Naive B cell (primary cell): ENCODE results near the gene C14orf180. TPM values are rescaled to one million over a fixed set of nuclear protein-coding genes. Genes with fewer than 3 reads are reported as not detected.

Source experiments
- ATAC-seq, 2 donors: fragments of 150-1000 bp; cut with Tn5 transposase; 2 replicates each; pipeline ENCODE4 v1.10.0; 2021; ENCODE audit warnings: low read depth in 2 of 2, mild to moderate bottlenecking in 2 of 2, moderate library complexity in 2 of 2
- DNase-seq: peaks from one replicate; pipeline ENCODE4 v3.0.0; 2022
- H3K27ac Mint-ChIP-seq, 6 donors: one replicate each; pipeline ENCODE4 v1.8.0; 2020 to 2022; ENCODE audit warnings: mild to moderate bottlenecking in 6 of 6, mixed read lengths in 6 of 6, moderate library complexity in 5 of 6, inconsistent platforms in 2 of 6
- H3K27me3 Mint-ChIP-seq, 3 donors: one replicate each; pipeline ENCODE4 v1.8.0; 2021 to 2022; ENCODE audit warnings: mixed read lengths in 3 of 3, mild to moderate bottlenecking in 1 of 3
- H3K36me3 Mint-ChIP-seq, 2 donors: one replicate each; pipeline ENCODE4 v1.8.0; 2020 to 2022; ENCODE audit warnings: mixed read lengths in 2 of 2, inconsistent platforms in 1 of 2, mild to moderate bottlenecking in 1 of 2
- H3K4me1 Mint-ChIP-seq, 3 donors: one replicate each; pipeline ENCODE4 v1.8.0; 2020 to 2022; ENCODE audit warnings: mixed read lengths in 3 of 3, inconsistent platforms in 1 of 3, mild to moderate bottlenecking in 1 of 3, moderate library complexity in 1 of 3
- H3K4me3 Mint-ChIP-seq, 8 donors: one replicate each; pipeline ENCODE4 v1.8.0; 2020 to 2022; ENCODE audit warnings: mild to moderate bottlenecking in 8 of 8, mixed read lengths in 8 of 8, moderate library complexity in 8 of 8, inconsistent platforms in 2 of 8
- H3K9me3 Mint-ChIP-seq, 7 donors: one replicate each; pipeline ENCODE4 v1.8.0; 2020 to 2022; ENCODE audit warnings: mixed read lengths in 7 of 7, mild to moderate bottlenecking in 5 of 7, inconsistent platforms in 2 of 7, moderate library complexity in 1 of 7
- polyA plus RNA-seq, 6 donors: library from polyadenylated mRNA; unstranded; fragments of 300-500 nt; fragmentation: Illumina TruSeq; gene quantifications; one replicate each; pipeline ENCODE4 v1.2.3, GENCODE V29; 2021; ENCODE audit warnings: low read depth in 6 of 6

The C14orf180 gene
- polyA plus RNA-seq, 6 donors from 2014 or later: not detected

- Mint-ChIP-seq H3K27ac (no peak overlapping the region), H3K9me3 (no peaks in the 10 kb centered on the region), H3K27me3 (peaks cover 12 to 61% (median 52%) of the 10 kb centered on the region in 3 donors), H3K36me3 (no peaks in the 10 kb centered on the region), H3K4me1 (peaks cover 5 to 11% (median 5%) of the 10 kb centered on the region in 3 donors), H3K4me3 (no peak overlapping the region)
- ATAC-seq: no peak
- DNase-seq: no peak
Measured at GRCh38 chr14:104598910-104599273, 19.3 kb downstream of the C14orf180 start.

- H3K4me3 Mint-ChIP-seq: no peak overlapping the region
- peaks cover 7 to 17% (median 7%) of the 10 kb centered on the region in 3 donors for H3K4me1 Mint-ChIP-seq
- H3K36me3 Mint-ChIP-seq: no peaks in the 10 kb centered on the region
- ATAC-seq: no peak
- no peak for DNase-seq
- no peaks in the 10 kb centered on the region for H3K9me3 Mint-ChIP-seq
- peaks cover 12 to 66% (median 57%) of the 10 kb centered on the region in 3 donors for H3K27me3 Mint-ChIP-seq
- peak overlapping the region in 1 of 6 donors; percentile 60 for H3K27ac Mint-ChIP-seq
Measured at GRCh38 chr14:104599446-104599845, 19.9 kb downstream of the C14orf180 start.

- DNase-seq (no peak), ATAC-seq (no peak)
- Mint-ChIP-seq H3K27ac (no peak overlapping the region), H3K36me3 (no peaks in the 10 kb centered on the region), H3K4me1 (peaks cover 7 to 18% (median 9%) of the 10 kb centered on the region in 3 donors), H3K9me3 (no peaks in the 10 kb centered on the region), H3K27me3 (peaks cover 16 to 68% (median 65%) of the 10 kb centered on the region in 3 donors), H3K4me3 (no peak overlapping the region)
Measured at GRCh38 chr14:104600141-104600643, 20.6 kb downstream of the C14orf180 start.

- no peak for DNase-seq
- Mint-ChIP-seq H3K36me3 (no peaks in the 10 kb centered on the region), H3K27me3 (peaks cover 21 to 74% (median 71%) of the 10 kb centered on the region in 3 donors), H3K4me3 (no peak overlapping the region), H3K4me1 (peaks cover 7 to 18% (median 10%) of the 10 kb centered on the region in 3 donors), H3K9me3 (peaks cover 0 to 3% (median 0%) of the 10 kb centered on the region in 7 donors), H3K27ac (peak overlapping the region in 1 of 6 donors; percentile 19)
- no peak for ATAC-seq
Measured at GRCh38 chr14:104600805-104601204, 21.2 kb downstream of the C14orf180 start.

GRCh38 chr14:104601786-104602185 lies 22.2 kb downstream of the C14orf180 start:
- DNase-seq (no peak), ATAC-seq (no peak)
- no peaks in the 10 kb centered on the region for H3K36me3 Mint-ChIP-seq
- H3K9me3 Mint-ChIP-seq: peaks cover 0 to 5% (median 0%) of the 10 kb centered on the region in 7 donors
- H3K4me3 Mint-ChIP-seq: no peak overlapping the region
- peaks cover 7 to 18% (median 10%) of the 10 kb centered on the region in 3 donors for H3K4me1 Mint-ChIP-seq
- peaks cover 29 to 75% (median 71%) of the 10 kb centered on the region in 3 donors for H3K27me3 Mint-ChIP-seq
- no peak overlapping the region for H3K27ac Mint-ChIP-seq

GRCh38 chr14:104602315-104602932 lies 22.9 kb downstream of the C14orf180 start:
- Mint-ChIP-seq H3K9me3 (peaks cover 0 to 11% (median 1%) of the 10 kb centered on the region in 7 donors), H3K27me3 (peaks cover 36 to 80% (median 74%) of the 10 kb centered on the region in 3 donors), H3K36me3 (no peaks in the 10 kb centered on the region), H3K27ac (no peak overlapping the region), H3K4me3 (peak overlapping the region in 1 of 8 donors; percentile 63), H3K4me1 (peaks cover 7 to 18% (median 10%) of the 10 kb centered on the region in 3 donors)
- ATAC-seq (no peak), DNase-seq (no peak)

GRCh38 chr14:104602933-104603325 lies 23.4 kb downstream of the C14orf180 start:
- no peaks in the 10 kb centered on the region for H3K36me3 Mint-ChIP-seq
- peak overlapping the region in 1 of 8 donors; percentile 20 for H3K4me3 Mint-ChIP-seq
- peaks cover 0 to 13% (median 2%) of the 10 kb centered on the region in 7 donors for H3K9me3 Mint-ChIP-seq
- H3K27ac Mint-ChIP-seq: no peak overlapping the region
- no peak for ATAC-seq
- H3K27me3 Mint-ChIP-seq: peaks cover 40 to 85% (median 79%) of the 10 kb centered on the region in 3 donors
- DNase-seq: no peak
- H3K4me1 Mint-ChIP-seq: peaks cover 7 to 18% (median 10%) of the 10 kb centered on the region in 3 donors

- H3K36me3 Mint-ChIP-seq: no peaks in the 10 kb centered on the region
- H3K27ac Mint-ChIP-seq: no peak overlapping the region
- peaks cover 0 to 13% (median 2%) of the 10 kb centered on the region in 7 donors for H3K9me3 Mint-ChIP-seq
- peaks cover 7 to 18% (median 10%) of the 10 kb centered on the region in 3 donors for H3K4me1 Mint-ChIP-seq
- H3K27me3 Mint-ChIP-seq: peaks cover 44 to 93% (median 85%) of the 10 kb centered on the region in 3 donors
- ATAC-seq (no peak), DNase-seq (no peak)
- no peak overlapping the region for H3K4me3 Mint-ChIP-seq
Measured at GRCh38 chr14:104603711-104604401, 24.3 kb downstream of the C14orf180 start.

GRCh38 chr14:104604458-104605449 lies 25.2 kb downstream of the C14orf180 start, which contains the start of gene TMEM179:
TSS of gene TMEM179 (minus strand) at chr14:104604772. CDS start at chr14:104604741, 31 bp downstream.
- peak within 1 kb of the TSS in 1 of 8 donors; percentile 15 for H3K4me3 Mint-ChIP-seq
- DNase-seq (no peak), ATAC-seq (no peak)
- H3K9me3 Mint-ChIP-seq: peaks cover 0 to 13% (median 2%) of the 10 kb centered on the region in 7 donors
- peak within 1 kb of the TSS in 1 of 6 donors; percentile 61 for H3K27ac Mint-ChIP-seq
- H3K27me3 Mint-ChIP-seq: peaks cover 53 to 94% (median 86%) of the 10 kb centered on the region in 3 donors
- peaks cover 7 to 18% (median 10%) of the 10 kb centered on the region in 3 donors for H3K4me1 Mint-ChIP-seq
- no peaks in the 10 kb centered on the region for H3K36me3 Mint-ChIP-seq

GRCh38 chr14:104609666-104610065 lies 30.1 kb downstream of the C14orf180 start:
- Mint-ChIP-seq H3K27me3 (peaks cover 55 to 81% (median 75%) of the 10 kb centered on the region in 3 donors), H3K4me1 (peaks cover 0 to 8% (median 3%) of the 10 kb centered on the region in 3 donors), H3K27ac (no peak overlapping the region), H3K9me3 (peaks cover 0 to 13% (median 9%) of the 10 kb centered on the region in 7 donors), H3K36me3 (peaks cover 0 to 13% of the 10 kb centered on the region in 2 donors), H3K4me3 (no peak overlapping the region)
- ATAC-seq (no peak), DNase-seq (no peak)

- DNase-seq: no peak
- peaks cover 0 to 10% (median 9%) of the 10 kb centered on the region in 7 donors for H3K9me3 Mint-ChIP-seq
- H3K36me3 Mint-ChIP-seq: peaks cover 0 to 13% of the 10 kb centered on the region in 2 donors
- H3K4me3 Mint-ChIP-seq: peak overlapping the region in 2 of 8 donors; percentile 22 to 36
- H3K4me1 Mint-ChIP-seq: peaks cover 0 to 8% (median 0%) of the 10 kb centered on the region in 3 donors
- H3K27me3 Mint-ChIP-seq: peaks cover 46 to 74% (median 66%) of the 10 kb centered on the region in 3 donors
- peak overlapping the region in 1 of 6 donors; percentile 74 for H3K27ac Mint-ChIP-seq
- no peak for ATAC-seq
Measured at GRCh38 chr14:104610749-104611310, 31.3 kb downstream of the C14orf180 start.

- H3K27ac Mint-ChIP-seq: no peak overlapping the region
- no peak for ATAC-seq
- peaks cover 0 to 13% of the 10 kb centered on the region in 2 donors for H3K36me3 Mint-ChIP-seq
- peaks cover 0 to 10% (median 7%) of the 10 kb centered on the region in 7 donors for H3K9me3 Mint-ChIP-seq
- H3K4me1 Mint-ChIP-seq: peaks cover 0 to 8% (median 0%) of the 10 kb centered on the region in 3 donors
- peaks cover 42 to 74% (median 62%) of the 10 kb centered on the region in 3 donors for H3K27me3 Mint-ChIP-seq
- no peak for DNase-seq
- H3K4me3 Mint-ChIP-seq: no peak overlapping the region
Measured at GRCh38 chr14:104611881-104612280, 32.3 kb downstream of the C14orf180 start.
